AG10803 (cell line): ENCODE results near the gene AMDHD2.
A peak's percentile ranks its signal among the peaks of the same experiment; 100 is the strongest.

Source experiments
- DNase-seq: peaks from one replicate; pipeline ENCODE4 v3.0.0; 2010; ENCODE audit warnings: low read depth
- H3K4me3 ChIP-seq: 2 replicates; pipeline ENCODE4 v1.5.1; 2011; ENCODE audit warnings: mild to moderate bottlenecking, low read length, control low read depth
- CTCF ChIP-seq: conservative IDR thresholded peaks from 2 replicates; pipeline ENCODE4 v1.5.1; 2011; ENCODE audit warnings: mild to moderate bottlenecking, low read length, control low read depth, inconsistent platforms

AMDHD2 gene

GRCh38 chr16:2500430-2500917 is 19.7 kb upstream of the AMDHD2 start:
- TF ChIP-seq CTCF, result no peak
- DNase-seq, result no peak
- no peak overlapping the region for H3K4me3 ChIP-seq

GRCh38 chr16:2500918-2501750 is 19.0 kb upstream of the AMDHD2 start:
- peak; percentile 60 for DNase-seq
- H3K4me3 ChIP-seq, result no peak overlapping the region
- TF ChIP-seq CTCF, result peak; percentile 88

GRCh38 chr16:2501946-2502895 is 17.9 kb upstream of the AMDHD2 start:
- no peak for DNase-seq
- TF ChIP-seq CTCF, result no peak
- no peak overlapping the region for H3K4me3 ChIP-seq

GRCh38 chr16:2505695-2506094 is 14.5 kb upstream of the AMDHD2 start:
- no peak for TF ChIP-seq CTCF
- no peak overlapping the region for H3K4me3 ChIP-seq
- DNase-seq, result no peak

- DNase-seq, result no peak
- TF ChIP-seq CTCF, result no peak
- H3K4me3 ChIP-seq, result no peak overlapping the region
These were observed 13.0 kb upstream of the AMDHD2 start for GRCh38 chr16:2507052-2507659.

- H3K4me3 ChIP-seq, result no peak overlapping the region
- no peak for TF ChIP-seq CTCF
- DNase-seq, result no peak
These were observed 12.5 kb upstream of the AMDHD2 start for GRCh38 chr16:2507665-2508064.
